Measurements from ENCODE around the gene ADIG.

The ADIG gene

DNA sequence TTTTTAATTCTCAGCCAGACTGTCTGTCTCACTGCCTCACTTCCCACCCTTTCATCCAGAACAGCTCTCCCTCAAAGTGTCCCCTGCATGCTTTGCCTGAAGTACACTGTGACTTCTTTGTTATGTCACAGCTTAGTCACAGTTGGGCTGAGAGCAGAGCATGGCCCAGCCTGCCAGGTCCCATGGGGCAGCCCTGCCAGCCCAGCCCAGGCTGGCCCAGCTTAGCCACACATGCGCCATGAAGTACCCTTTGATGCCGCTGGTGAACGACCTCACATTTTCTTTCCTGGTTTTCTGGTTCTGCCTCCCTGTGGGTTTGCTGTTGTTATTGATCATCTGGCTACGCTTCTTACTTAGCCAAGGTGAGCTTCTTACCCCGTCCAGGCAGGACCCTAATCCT, at the start of gene ADIG:
Gene ADIG, plus strand, starts transcription at position 185 of the 400 bp plus-strand sequence. Its CDS starts 54 bp downstream, at position 239.
- DNase-seq (ENCODE audit: low spot score) = no peak

DNA sequence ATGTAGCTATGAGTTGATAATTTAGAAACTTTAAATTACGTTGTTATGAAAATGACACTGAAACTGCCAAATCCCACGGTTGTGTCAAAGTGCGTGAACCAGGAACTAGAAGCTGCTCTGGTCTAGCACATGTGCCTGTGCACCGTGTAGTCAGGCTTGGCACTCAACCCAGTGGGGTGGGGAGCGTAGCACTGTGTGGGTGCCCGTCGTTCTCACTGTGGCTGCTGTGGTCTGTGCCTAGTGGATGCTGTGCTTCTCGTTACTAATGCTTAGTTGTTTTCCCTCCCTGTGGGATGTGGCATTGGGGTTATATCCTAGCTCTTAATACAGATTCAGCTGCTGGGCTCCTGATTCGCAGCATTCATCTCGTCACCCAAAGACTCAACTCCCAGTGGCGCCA, 46.2 kb upstream of the ADIG start:
- DNase-seq (ENCODE audit: low spot score) = no peak

DNA sequence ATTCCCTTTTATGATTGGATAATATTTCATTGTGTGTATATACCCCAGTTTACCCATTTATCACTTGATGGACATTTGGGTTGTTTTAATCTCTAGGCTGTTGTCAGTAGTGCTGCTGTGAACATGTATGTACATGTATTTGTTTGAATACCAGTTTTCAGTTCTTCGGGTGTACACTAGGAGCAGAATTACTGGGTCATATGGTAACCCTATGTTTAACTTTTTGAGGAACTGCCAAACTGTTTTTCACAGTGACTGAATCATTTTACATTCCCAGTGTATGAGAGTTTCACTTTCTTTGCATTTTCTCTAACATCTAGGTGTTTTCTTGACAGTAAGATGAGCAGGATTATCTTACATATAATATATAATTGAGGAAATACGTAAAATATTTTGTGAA, 44.7 kb upstream of the ADIG start:
- DNase-seq (ENCODE audit: low spot score) = no peak

DNA sequence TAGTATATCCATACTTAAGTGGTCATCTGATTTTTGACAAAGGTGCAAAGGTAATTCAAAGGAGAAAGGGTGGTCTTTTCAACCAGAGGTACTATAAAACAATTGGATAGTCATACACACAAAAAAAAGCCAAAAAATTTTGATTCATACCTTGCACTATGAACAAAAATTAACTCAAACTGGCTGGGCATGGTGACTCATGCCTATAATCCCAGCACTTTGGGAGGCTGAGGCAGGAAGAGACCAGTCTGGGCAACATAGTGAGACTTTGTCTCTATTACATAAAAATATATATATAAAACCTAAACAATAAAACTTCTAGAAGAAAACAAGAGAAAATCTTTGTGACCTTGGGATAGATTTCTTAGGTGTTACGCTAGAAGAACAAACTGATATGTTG, 43.8 kb upstream of the ADIG start:
- no peak for DNase-seq (ENCODE audit: low spot score)

DNA sequence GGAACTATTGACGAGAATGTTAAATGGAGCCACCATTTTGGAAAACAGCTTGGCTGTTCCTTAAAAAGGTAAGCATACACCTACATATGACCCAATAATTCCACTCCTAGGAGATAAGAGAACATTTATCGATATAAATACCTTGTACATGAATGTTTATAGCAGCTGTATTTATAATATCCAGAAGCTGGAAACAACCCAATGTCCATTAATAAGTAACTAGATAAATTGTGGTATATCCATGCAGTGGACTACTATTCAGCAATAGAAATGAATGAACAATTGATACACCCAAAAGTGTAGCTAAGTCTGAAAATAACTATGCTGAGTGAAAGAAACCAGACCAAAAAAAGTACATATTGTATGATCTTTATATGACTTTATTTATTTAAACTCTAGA, 42.2 kb upstream of the ADIG start:
- no peak for DNase-seq (ENCODE audit: low spot score)

DNA sequence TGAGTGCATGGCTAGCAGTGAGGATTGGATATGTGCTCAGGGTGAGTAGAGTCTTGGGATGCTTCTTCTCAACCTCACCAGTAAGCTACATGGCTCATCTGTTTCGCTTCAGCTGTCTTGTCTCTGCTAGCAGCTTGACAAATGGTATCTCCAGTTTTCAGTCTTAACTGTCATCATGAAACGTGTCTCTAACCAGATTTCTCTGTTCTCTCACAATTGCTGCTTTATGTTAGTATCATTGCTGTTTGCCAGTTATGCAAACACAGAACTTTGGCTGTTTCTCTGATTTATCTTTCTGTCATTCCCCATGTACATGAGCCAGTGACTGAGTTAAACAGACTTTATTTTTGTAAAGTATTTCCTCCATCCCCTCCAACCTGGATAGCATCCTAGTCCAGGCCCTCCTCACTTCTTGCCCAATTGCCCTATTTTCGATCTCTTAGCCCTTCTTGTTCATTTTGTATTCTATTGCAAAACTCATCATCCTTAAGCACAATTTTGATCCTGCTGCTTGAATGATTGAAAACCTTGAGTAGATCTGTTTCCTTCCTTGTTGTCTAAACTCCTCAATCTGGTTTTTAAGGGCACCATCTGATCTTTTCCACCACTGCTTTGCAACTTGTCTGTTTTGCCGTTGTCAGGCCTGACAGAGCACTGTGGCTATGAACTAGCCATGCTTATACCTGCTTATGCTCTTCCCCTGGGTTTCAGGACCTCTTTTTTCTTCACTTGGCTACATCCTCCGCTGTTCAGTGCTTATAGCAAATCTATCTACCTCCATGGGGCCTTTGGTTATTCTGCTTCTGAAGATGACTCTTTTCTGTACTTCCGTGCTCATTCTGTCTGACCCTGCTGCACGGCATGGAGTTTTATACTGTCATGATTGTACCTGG, 37.7 kb upstream of the ADIG start:
- no peak for DNase-seq (ENCODE audit: low spot score)

DNA sequence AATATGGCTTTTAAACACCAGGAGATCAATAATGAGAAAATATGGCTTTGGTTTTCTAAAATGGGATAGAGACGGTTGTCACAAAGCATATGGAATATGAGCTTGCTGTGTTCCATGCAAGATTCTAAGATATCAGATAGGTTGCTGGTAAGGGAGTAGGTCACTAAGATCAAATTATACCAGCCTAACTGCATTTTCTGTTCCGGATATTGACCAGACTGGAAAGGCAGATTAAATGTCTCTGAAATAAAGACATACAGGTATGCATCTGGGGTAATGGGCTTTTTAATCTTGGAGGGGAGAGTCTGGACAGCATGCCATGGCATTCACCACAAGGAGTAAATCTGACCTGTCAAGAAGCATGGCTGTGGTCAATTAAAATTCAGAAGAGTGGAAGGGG, 35.2 kb upstream of the ADIG start:
- DNase-seq (ENCODE audit: low spot score) = no peak

DNA sequence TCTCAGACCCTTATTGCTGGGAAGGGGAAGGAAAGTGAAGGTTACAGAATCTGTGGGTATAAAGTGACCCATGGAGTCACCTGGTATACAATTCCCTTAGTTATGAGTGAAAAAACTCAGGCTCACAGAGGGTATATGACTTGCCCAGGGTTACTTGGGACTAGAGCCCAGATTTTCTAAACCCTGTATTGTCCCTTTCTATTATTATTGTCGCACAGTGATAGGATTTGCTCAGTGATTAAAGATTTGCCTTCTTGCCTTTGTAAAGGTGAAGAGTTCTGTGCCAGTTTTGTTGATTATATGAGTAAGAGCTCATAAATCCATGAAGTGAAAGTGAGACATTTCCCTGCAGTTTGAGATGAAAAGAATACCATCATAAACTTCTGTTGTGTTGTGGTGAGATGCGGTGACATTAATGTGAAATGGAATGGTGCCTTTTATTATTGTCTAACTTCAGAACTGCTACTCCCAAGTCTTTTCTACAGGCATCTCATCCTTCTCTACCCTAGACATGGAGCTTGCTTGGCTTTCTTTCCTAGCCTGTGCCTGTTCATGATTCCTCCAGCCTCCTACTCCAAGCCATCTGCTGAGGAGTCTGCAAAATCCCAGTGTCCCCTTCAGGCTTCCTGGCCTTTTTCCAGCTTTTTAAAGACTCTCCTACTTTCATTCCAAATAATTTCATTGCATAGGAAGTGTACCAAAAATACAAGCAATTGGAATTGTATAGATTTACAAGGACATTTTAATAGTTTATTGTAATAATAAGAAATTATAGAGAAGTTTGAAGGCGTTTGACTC, 33.5 kb upstream of the ADIG start:
- DNase-seq (ENCODE audit: low spot score) = no peak

DNA sequence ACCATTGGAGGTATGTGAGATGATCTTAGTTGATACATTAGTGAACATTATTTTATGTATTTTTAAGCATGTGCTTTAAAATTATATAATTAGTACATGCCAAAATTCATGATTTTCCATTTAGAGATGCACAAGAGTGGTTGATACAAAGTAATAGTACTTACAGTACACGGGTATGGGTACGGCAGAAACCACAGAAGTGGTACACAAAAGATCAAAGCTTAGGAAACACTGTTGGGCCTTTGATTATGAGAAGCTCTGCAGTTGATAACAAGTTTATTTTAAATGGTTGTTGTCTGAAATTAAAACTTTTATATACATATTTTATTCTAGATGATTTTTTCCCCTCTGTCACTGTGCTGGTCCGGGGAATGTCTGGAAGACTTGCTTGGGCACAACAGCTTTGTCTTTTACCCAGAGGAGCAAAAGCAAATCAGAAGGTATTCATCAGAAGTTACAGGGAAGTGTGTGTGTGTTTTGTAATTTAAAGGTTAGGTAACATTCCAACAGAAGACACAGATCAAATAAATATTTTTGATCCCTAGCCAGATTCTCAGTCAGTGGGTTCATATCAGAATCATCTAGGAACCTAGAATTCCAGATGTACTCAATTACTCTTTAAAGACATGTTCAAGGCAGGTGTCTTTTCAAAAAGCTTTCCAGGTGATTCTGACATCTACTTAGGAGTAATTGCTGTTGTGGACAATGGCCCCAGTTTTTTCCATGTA, 32.5 kb upstream of the ADIG start:
- DNase-seq (ENCODE audit: low spot score) = no peak

DNA sequence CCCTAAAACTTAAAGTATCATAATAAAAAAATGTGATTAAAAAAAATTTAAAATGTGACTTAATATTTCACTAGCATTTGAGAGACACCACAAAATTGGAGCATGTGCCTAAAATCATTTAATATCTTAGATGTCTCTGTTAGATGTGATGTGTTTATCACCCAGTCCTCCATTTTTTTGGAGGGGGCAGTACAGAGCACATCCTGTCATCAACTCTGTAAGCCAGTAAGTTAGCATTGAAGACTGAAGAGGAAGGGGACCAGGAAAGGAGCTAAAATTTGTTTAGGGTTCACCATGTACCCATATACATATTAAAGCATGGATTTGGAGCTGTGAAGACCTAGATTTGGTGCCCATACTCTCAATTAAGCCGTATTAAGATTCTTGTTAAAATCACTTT, 30.7 kb upstream of the ADIG start:
- DNase-seq (ENCODE audit: low spot score) = no peak

DNA sequence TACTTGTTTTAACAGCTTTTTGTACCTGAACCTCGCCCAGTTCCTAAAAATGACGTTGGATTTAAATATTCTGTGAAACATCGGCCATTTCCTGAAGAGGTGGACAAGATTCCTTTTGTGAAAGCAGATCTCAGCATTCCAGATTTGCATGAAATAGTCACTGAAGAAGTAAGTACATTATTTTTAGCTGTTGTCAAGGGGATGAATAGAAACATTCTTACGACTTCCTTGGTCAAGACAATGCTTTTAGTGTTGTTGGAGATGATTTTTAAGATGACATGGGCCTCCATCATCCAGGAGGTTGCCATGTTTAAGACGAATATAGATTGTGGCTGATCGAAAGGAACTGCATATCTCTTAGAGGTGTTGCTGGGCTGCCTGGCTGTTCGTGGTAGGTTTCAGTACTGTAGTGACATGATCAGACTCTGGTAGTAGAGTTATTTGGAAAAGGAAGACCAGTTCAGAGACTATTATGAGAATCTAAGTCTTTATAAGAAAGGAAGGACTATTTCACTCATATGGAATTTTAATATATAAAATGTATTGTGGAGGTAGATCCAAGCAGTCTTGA, 29.9 kb upstream of the ADIG start:
- DNase-seq (ENCODE audit: low spot score) = no peak

DNA sequence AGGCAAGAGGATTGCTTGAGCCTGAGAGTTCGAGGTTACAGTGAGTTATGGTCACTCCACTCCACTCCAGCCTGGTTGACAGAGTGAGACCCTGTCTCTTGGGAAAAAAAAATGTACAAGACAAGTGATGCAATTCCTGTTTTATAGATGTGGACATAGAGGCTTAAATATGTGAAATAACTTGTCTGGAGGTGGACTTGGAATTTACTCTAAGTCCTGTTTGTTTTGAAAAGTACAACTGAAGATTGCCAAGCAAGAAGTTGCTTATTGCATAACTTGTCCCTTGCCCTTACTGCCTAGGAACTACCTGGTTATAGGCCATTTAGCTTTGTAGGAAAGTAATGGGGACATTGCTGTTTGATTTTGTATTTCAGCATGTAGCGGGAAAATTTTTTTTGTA, 26.0 kb upstream of the ADIG start:
- no peak for DNase-seq (ENCODE audit: low spot score)

DNA sequence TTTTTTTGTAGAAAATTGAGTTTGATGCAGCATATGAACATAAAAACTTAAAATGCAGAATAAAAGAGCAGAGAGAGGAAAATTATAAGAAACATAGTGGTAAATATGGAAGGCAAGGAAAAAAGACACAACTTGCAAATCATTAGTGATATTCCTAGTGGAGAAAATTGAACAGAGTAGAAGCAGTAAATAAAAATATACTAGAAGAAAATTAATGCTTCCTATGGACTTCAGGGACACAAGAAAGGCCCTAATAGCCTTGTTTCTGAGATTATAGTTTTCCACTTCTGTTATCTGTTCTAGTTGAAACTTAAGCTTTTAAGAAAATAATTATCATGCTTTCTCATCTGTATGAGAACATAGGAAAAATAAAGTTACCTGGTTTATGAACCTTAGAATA, 25.6 kb upstream of the ADIG start:
- no peak for DNase-seq (ENCODE audit: low spot score)

DNA sequence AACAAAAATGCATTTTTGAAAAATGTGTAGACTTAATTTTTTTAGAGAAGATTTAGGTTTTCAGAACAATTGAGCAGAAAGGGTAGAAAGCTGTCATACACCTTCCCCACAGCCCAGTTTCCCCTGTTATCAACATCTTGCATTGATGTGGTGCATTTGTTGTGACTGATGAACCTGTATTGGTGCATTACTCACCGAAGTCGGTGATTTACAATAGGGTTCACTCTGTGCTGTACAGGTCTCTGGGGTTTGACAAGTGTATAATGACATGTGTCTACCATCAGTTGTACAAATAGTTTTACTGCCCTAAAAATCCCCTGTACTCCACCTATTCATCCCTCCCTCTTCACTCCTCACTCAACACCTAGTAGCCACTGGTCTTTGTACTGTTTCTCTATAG, 23.8 kb upstream of the ADIG start:
- DNase-seq (ENCODE audit: low spot score) = no peak

DNA sequence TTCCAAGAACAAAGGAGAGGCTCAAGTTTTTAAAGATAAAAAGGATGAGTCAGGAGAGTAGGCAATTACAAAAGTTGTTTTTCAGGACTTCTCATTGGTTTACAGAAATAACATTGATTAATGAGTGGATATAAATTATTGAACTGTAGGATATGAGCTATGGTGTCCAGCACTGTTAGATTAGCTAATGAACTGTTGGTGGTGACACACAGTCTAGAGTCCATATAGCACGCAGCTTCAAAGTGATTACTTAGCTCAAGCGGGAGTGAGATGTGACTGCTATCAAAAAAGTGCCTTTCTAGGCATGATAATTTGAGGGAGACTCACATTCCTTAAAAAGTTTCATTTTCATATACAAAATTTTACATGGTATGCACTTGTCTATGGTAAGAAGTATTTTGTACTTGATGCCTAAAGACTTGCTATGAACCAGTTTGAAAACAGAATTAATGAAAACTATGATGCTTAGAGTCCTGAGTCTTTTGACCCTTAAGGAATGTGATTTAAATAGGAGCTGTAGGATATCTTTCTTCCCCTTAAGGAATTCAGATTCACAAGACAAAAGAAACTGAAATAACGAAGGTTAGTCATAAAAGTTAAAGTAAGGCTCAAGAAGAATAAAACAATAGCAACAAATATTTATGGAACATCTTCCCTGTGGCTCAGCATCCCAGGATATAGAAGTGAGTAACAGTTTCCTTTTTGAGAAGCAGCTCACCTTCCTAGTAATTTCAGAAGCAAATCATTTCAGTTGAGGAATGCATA, 22.2 kb upstream of the ADIG start:
- DNase-seq (ENCODE audit: low spot score) = no peak

DNA sequence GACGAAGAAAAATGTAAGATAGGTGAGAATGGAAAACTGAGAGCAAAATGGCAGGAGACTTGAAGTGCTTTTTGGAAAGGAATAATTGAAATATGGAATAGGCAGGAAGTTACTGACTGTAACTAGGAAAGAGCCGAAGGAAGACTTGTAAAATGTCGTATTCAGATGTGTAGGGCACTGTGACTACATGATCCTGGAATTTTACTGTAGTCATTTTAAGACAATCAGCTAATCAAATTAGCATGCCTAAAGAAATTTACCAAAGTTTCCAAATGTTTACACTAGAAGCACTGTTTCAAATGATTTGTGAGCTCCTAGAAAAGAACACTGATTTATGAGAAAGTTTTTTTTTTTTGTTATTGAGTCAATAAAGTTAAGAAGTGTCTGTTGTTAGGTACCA, 21.2 kb upstream of the ADIG start:
- no peak for DNase-seq (ENCODE audit: low spot score)

DNA sequence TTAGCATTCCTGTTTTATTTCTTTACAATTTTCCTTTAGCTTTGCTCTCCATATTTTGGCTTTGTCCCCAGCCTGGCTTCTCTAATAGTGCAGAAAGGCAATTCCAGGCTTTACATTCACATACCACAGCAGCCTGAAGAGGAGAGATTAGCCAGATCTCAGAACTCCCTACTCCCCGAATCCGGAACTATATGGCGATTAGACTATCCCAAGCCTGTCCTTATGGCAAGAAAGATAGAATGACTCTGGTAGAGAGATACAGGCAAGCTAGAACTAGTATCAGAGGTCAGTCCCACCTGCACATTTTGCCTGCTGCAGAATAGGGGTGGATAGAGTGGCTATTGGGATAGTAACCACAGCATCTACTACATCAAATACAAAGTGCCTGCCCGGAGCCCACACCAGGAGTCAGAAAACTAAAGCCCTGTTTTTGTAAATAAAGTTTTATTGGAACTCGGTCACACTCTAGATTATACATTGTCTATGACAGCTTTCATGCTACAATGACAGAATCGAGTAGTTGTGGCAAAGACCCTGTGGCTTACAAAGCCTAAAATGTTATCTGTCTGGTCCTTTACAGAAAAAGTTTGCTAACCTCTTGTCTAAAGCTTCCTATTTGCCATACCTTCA, 17.1 kb upstream of the ADIG start:
- no peak for DNase-seq (ENCODE audit: low spot score)

DNA sequence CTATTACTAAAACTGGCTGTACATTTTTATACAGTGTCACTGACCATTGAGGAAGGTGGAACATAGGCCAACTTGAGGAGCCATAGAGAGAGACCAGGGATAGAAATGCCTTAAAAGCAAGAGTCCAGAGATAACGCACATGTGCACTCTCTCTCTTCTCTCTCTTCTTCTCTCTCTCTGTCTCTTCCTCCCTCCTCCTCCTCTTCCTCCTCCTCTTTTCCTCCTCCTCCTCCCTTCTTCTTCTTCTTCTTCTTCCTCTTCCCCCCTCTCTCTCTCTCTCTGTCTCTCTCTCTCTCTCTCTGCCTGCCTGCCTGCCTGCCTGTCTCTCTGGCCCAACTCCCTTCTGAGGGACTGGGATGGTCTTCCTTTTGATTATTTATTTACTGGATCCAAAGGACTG, 16.3 kb upstream of the ADIG start:
- no peak for DNase-seq (ENCODE audit: low spot score)

DNA sequence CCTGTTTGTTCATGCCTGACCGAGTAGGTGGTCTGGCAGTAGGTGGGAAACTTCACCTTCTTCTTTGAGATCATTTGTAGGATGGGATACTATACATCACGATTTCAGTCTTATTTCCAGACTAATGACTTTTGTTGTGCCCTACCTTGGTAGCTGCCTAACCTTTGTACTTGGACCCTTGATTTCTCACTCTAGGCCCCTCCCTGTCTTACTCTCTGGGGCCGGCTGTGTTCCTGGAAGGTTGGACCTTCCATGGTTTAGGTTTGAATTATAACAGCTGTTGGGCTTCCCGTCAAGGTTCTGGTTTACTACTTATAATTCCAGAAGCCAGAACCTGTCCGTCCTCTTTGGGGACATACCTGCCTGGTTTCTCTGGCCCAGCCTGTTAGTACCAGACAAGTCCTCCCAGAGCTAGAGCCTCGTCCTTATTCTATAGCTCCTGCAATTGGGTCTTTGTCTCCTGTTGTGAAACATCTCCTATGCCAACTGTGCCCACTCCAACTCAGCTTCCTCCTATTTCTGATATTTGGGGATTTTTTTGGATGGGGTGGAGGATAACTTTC, 14.9 kb upstream of the ADIG start:
- no peak for DNase-seq (ENCODE audit: low spot score)

DNA sequence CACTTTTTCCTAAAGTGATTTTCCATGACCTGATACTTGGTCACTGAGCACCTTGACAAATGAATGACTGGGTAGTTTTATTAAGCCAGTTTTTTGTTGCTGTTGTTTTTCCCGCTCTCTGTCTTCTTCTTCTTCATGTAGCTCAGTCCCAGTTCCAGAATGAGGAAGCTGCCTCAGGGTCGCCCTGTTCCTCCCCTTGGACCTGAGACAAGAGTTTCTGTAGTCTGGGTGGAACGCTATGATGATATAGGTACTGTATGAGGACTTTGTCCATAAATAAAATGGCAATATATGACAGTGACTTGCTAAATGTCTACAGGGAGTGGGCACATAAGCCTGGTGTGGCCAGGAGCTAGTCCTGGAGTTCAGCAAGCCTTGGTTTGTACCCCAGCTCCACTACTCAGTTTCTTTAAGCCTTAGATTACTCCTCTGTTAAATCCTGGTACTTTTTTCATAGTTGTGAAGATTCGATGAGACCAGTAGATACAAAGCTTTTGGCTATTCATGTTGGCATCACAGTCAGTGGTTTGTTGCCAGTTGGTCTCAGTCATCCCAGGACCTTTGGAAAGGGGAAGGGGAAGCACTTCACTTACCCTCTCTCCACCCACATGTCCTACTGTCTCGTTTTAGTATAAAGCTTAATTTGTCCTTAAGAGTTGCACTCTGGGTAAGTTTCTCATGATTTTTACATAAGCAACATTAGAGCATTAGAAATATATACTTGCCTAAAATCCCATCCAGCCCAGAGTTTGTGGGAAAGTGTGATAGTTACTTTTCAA, 11.1 kb upstream of the ADIG start:
- DNase-seq (ENCODE audit: low spot score) = no peak
